ENCODE results near the gene GPN2.

Gene GPN2

DNA sequence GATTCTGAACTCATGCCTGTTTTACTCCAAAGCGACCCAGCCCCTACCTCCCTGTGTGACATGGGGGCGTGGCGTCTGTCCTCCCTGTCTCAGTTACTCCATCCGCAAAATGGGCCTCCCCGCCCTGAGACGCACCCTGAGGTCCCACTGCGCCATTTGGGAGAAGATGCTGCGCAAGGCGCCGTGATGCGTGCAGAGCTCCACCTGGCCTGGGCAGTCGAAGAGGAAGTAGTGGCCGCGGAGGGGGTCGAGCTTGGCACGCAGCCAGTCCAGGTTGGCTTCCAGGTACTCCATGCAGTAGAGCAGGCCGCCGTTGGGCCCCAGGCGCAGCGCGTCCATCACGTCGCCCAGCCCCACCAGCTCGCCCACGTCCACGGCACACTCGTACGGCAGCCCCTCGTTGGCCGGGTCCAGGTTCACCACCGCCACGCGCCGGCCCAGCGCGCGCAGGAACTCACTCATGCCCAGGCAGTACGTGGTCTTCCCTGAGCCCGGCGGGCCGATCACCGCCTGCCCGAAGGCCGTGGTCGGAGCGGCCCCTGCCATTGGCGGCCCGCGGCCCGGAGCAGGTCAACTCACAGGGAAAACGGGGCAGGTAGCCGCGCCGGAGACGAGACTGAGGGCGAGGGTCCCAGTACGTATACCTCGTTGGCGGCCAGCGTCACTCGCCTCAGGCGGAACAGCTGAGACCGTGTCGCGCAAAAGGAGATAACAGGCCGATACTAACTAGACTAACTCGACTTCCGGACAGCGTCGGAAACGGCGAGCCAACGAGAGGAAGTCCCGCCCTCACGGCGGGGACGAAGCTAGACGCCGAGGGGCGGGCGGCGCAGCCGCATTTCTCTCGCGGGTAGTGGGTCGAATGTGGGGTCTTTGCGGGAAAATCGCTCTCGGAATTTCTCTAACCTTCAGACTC, at the start of gene GPN2:
GPN2 (minus strand) TSS at position 733 of the 916 bp plus-strand sequence; CDS start at position 546, 187 bp downstream.
- peak within 1 kb of the TSS; percentile 92 for H3K27ac Mint-ChIP-seq (ENCODE audit: low read depth)
- H3K36me3 Mint-ChIP-seq (ENCODE audit: insufficient read depth), result peaks cover 68% of the 10 kb centered on the region
- H3K9me3 Mint-ChIP-seq, result no peaks in the 10 kb centered on the region
- peak within 1 kb of the TSS; percentile 96 for H3K4me3 Mint-ChIP-seq
- peaks cover 29% of the 10 kb centered on the region for H3K4me1 Mint-ChIP-seq
- H3K27me3 Mint-ChIP-seq, result no peaks in the 10 kb centered on the region
- ATAC-seq (replicated peaks; ENCODE audit: extremely low read depth, poor library complexity, severe bottlenecking) (peak; percentile 94), DNase-seq (ENCODE audit: low spot score in 2 of 2) (peak; percentile 53 to 58)

DNA sequence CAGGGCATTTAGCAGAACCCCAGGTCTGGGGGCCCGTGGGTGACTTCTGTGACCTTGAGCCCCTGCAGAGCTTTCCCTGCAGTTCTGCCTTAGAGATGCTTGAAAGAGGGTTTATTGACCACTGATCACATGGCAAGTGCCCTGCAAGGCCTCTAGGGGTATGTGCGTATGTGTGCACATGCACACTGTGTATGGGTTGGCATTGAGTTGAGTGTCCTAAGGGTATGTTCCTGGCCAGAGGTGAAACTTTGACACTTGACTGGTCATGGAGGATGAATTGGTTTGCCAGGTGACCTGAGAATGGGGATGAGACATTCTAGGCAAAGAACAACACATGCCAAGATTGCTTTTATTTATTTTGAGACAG, 48.6 kb upstream of the GPN2 start:
- ATAC-seq (replicated peaks; ENCODE audit: extremely low read depth, poor library complexity, severe bottlenecking) (no peak), DNase-seq (ENCODE audit: low spot score in 2 of 2) (no peak)
- peaks cover 7% of the 10 kb centered on the region for H3K4me1 Mint-ChIP-seq
- no peaks in the 10 kb centered on the region for H3K9me3 Mint-ChIP-seq
- peaks cover 29% of the 10 kb centered on the region for H3K36me3 Mint-ChIP-seq (ENCODE audit: insufficient read depth)
- no peak overlapping the region for H3K27ac Mint-ChIP-seq (ENCODE audit: low read depth)
- H3K4me3 Mint-ChIP-seq, result no peak overlapping the region
- no peaks in the 10 kb centered on the region for H3K27me3 Mint-ChIP-seq

GRCh38 chr1:26938004-26938658, 48.0 kb upstream of the GPN2 start:
- Mint-ChIP-seq H3K27ac (ENCODE audit: low read depth) (no peak overlapping the region), H3K4me3 (no peak overlapping the region), H3K36me3 (ENCODE audit: insufficient read depth) (peaks cover 32% of the 10 kb centered on the region), H3K4me1 (peaks cover 7% of the 10 kb centered on the region), H3K27me3 (no peaks in the 10 kb centered on the region), H3K9me3 (no peaks in the 10 kb centered on the region)
- DNase-seq (ENCODE audit: low spot score in 2 of 2), result no peak
- ATAC-seq (replicated peaks; ENCODE audit: extremely low read depth, poor library complexity, severe bottlenecking), result no peak

GRCh38 chr1:26936823-26937222, 46.7 kb upstream of the GPN2 start:
- peaks cover 29% of the 10 kb centered on the region for H3K36me3 Mint-ChIP-seq (ENCODE audit: insufficient read depth)

DNA sequence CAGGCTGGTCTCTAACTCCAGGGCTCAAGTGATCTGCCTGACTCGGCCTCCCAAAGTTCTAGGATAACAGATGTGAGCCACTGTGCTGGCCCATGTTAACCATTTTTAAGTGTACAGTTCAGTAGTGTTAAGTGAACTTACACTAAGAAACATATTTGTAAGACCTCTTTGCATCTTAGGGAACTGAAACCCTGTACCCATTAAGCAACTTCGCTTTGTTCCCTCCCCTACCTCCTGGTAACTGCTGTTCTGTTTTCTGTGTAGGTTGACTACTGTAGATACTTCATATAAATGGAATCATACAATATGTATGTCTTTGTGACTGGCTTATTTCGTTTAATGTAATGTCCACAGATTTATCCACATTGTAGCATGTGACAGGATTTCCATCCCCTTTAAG, 42.4 kb upstream of the GPN2 start:
- Mint-ChIP-seq H3K27ac (ENCODE audit: low read depth) (no peak overlapping the region), H3K36me3 (ENCODE audit: insufficient read depth) (peaks cover 36% of the 10 kb centered on the region), H3K27me3 (no peaks in the 10 kb centered on the region), H3K9me3 (no peaks in the 10 kb centered on the region), H3K4me3 (no peak overlapping the region), H3K4me1 (peaks cover 6% of the 10 kb centered on the region)
- ATAC-seq (replicated peaks; ENCODE audit: extremely low read depth, poor library complexity, severe bottlenecking) (no peak), DNase-seq (ENCODE audit: low spot score in 2 of 2) (no peak)

More at GRCh38 chr1:26936823-26937222, 46.7 kb upstream of the GPN2 start:
- Mint-ChIP-seq H3K27me3 (no peaks in the 10 kb centered on the region), H3K9me3 (no peaks in the 10 kb centered on the region), H3K27ac (ENCODE audit: low read depth) (no peak overlapping the region), H3K4me1 (peaks cover 13% of the 10 kb centered on the region), H3K4me3 (no peak overlapping the region)
- no peak for ATAC-seq (replicated peaks; ENCODE audit: extremely low read depth, poor library complexity, severe bottlenecking)
- DNase-seq (ENCODE audit: low spot score in 2 of 2), result no peak

DNA sequence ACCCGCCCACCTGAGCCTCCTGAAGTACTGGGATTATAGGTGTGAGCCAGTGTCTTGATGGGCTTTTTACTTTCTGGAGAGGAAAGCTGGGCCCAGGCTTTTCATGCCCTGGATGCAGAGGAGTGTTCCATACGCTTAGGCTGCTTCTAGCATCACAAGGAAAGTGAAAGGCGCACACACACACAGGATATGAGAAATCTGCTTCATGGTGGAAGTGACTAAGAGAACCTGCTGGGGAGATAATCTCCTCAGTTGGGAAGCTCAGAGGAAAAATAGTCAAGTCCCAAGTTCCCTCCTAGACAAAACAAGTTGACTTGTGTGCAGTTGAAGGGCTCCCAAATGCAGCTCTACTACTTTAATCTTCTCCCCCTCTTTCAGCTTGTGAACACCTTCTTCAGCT, 33.6 kb upstream of the GPN2 start:
- Mint-ChIP-seq H3K27ac (ENCODE audit: low read depth) (peak overlapping the region; percentile 92), H3K4me3 (peak overlapping the region; percentile 87)

DNA sequence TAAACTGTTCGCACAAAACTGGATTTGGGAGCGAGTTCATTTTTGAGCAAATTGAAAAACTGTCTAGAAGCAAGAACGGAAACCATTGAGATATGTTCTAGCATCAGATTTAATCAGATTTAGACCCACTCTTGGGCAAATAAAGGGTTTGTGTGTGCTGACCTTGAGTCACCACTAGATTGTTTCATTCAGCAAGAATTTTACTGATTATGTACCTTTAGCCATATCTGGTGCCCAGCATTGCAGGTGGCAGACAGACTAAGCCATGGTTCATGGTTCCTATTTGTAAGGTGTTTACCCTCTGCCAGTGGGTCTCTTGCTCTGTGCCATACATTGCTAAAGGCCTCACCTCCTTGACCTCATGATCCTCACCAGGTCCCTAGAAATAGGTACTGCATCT, 32.8 kb upstream of the GPN2 start:
- peaks cover 44% of the 10 kb centered on the region for H3K4me1 Mint-ChIP-seq

More for the DNA sequence above, 33.6 kb upstream of the GPN2 start:
- DNase-seq (ENCODE audit: low spot score in 2 of 2), result no peak
- H3K27me3 Mint-ChIP-seq, result no peaks in the 10 kb centered on the region
- peaks cover 45% of the 10 kb centered on the region for H3K36me3 Mint-ChIP-seq (ENCODE audit: insufficient read depth)
- peaks cover 44% of the 10 kb centered on the region for H3K4me1 Mint-ChIP-seq
- no peaks in the 10 kb centered on the region for H3K9me3 Mint-ChIP-seq
- no peak for ATAC-seq (replicated peaks; ENCODE audit: extremely low read depth, poor library complexity, severe bottlenecking)

DNA sequence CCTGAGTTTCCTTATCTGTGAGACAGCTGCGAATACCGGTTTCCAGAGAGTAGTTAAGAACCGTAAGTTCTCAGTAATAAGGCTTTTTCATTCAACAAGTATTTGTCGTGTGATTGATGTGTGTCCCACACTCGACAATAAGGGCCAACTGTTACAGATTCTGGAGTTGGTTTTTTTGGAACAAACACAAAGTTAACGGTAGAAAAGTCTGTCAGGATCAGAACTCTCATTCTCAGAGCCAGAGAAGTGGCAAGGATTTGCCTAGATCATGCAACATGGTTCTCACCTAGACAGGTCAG, 32.3 kb upstream of the GPN2 start:
- peak overlapping the region; percentile 92 for H3K27ac Mint-ChIP-seq (ENCODE audit: low read depth)
- ATAC-seq (replicated peaks; ENCODE audit: extremely low read depth, poor library complexity, severe bottlenecking), result no peak
- H3K4me1 Mint-ChIP-seq, result peaks cover 44% of the 10 kb centered on the region
- no peaks in the 10 kb centered on the region for H3K27me3 Mint-ChIP-seq
- H3K36me3 Mint-ChIP-seq (ENCODE audit: insufficient read depth), result peaks cover 36% of the 10 kb centered on the region
- no peak for DNase-seq (ENCODE audit: low spot score in 2 of 2)
- H3K4me3 Mint-ChIP-seq, result peak overlapping the region; percentile 87
- H3K9me3 Mint-ChIP-seq, result no peaks in the 10 kb centered on the region

More for the DNA sequence above, 32.8 kb upstream of the GPN2 start:
- H3K4me3 Mint-ChIP-seq, result peak overlapping the region; percentile 87
- H3K9me3 Mint-ChIP-seq, result no peaks in the 10 kb centered on the region
- H3K27ac Mint-ChIP-seq (ENCODE audit: low read depth), result peak overlapping the region; percentile 92
- ATAC-seq (replicated peaks; ENCODE audit: extremely low read depth, poor library complexity, severe bottlenecking) (no peak), DNase-seq (ENCODE audit: low spot score in 2 of 2) (no peak)
- H3K36me3 Mint-ChIP-seq (ENCODE audit: insufficient read depth), result peaks cover 41% of the 10 kb centered on the region
- H3K27me3 Mint-ChIP-seq, result no peaks in the 10 kb centered on the region

GRCh38 chr1:26921540-26922430, 31.7 kb upstream of the GPN2 start, which contains the start of gene NUDC:
TSS of gene NUDC (plus strand) at chr1:26921743. CDS start at chr1:26921849, 106 bp downstream.
- peaks cover 31% of the 10 kb centered on the region for H3K36me3 Mint-ChIP-seq (ENCODE audit: insufficient read depth)
- H3K27me3 Mint-ChIP-seq, result no peaks in the 10 kb centered on the region
- H3K9me3 Mint-ChIP-seq, result no peaks in the 10 kb centered on the region
- ATAC-seq (replicated peaks; ENCODE audit: extremely low read depth, poor library complexity, severe bottlenecking) (peak; percentile 95), DNase-seq (ENCODE audit: low spot score in 2 of 2) (peak; percentile 92 to 93)
- H3K27ac Mint-ChIP-seq (ENCODE audit: low read depth), result peak within 1 kb of the TSS; percentile 92
- H3K4me1 Mint-ChIP-seq, result peaks cover 39% of the 10 kb centered on the region
- H3K4me3 Mint-ChIP-seq, result peak within 1 kb of the TSS; percentile 87

DNA sequence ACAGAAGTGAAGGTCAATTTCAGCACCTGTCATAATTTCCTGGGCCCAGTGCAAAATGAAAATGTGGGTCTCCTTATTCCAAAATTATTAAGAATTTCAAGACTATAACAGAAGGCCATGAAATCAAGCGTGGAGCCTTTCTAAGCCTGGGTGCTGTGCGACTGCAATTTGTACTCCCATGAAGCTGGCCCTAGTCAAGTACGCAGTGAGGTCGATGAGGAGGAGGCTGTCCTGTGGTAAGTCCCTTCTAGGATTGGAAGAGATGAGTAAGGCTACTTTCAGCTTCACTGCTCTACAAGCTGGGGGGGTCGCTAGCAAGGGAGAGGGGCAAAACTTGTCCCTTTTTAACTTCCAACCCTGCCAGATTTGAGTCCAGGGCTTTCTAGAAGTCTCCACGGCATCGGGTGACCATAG, 31.1 kb upstream of the GPN2 start:
- Mint-ChIP-seq H3K36me3 (ENCODE audit: insufficient read depth) (peaks cover 25% of the 10 kb centered on the region), H3K27me3 (no peaks in the 10 kb centered on the region), H3K27ac (ENCODE audit: low read depth) (peak overlapping the region; percentile 92), H3K4me1 (peaks cover 37% of the 10 kb centered on the region), H3K4me3 (peak overlapping the region; percentile 87), H3K9me3 (no peaks in the 10 kb centered on the region)
- ATAC-seq (replicated peaks; ENCODE audit: extremely low read depth, poor library complexity, severe bottlenecking), result peak; percentile 34
- DNase-seq (ENCODE audit: low spot score in 2 of 2), result no peak

DNA sequence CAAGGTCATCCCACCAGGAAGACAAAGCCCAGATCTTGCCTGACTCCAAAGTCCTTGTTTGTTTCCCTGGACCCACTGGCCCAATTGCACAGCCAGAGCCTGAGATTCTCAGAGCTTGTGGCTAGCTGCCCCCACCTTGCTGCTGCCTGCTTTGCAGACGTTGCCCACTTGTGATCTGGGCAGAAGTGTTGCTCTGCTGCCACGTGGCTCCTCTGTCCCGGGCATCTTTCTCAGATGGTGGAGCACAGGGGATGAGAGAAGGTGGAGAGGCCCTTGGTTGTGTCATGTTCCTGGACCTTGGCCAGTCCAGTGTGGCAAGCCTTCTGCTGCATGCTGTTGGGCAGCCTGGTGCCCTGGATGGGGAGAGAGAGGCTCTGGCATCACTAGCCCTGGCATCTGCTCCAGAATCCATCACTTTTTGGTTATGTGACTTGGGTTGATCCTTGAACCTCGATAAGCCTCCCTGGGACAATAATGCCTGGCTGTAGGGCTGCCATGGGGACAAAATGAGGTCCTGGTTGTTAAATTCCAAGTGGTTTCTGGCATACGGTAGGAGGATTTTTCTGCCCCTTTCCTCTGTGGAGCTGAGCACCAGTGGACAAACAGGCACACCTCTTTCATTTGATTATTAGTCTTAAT, 25.2 kb upstream of the GPN2 start:
- Mint-ChIP-seq H3K9me3 (no peaks in the 10 kb centered on the region), H3K4me3 (no peak overlapping the region), H3K4me1 (peaks cover 8% of the 10 kb centered on the region), H3K36me3 (ENCODE audit: insufficient read depth) (no peaks in the 10 kb centered on the region), H3K27ac (ENCODE audit: low read depth) (no peak overlapping the region), H3K27me3 (peaks cover 8% of the 10 kb centered on the region)
- ATAC-seq (replicated peaks; ENCODE audit: extremely low read depth, poor library complexity, severe bottlenecking), result no peak
- no peak for DNase-seq (ENCODE audit: low spot score in 2 of 2)

Data from central memory CD8-positive, alpha-beta T cell (primary cell).